HG02763 (cell line): ENCODE measurements around the gene HNF1B.
"Not testable (repeated sequence)": the region's sequence is repeated elsewhere in the genome, so short reads cannot be mapped to it uniquely, and the experiment has no call there.

Experiments
- ATAC-seq: cut with Tn5 transposase; IDR thresholded peaks from one replicate; pipeline ENCODE4 v1.9.1; 2021; ENCODE audit warnings: mild to moderate bottlenecking, moderate library complexity; ENCODE audit not compliant: unreplicated experiment

HNF1B gene

GRCh38 chr17:37708008-37708615 is 36.7 kb downstream of the HNF1B start:
- ATAC-seq = no peak

- ATAC-seq = no peak
Measured at GRCh38 chr17:37706446-37706845, 38.4 kb downstream of the HNF1B start.

GRCh38 chr17:37702598-37702997 is 42.3 kb downstream of the HNF1B start:
- no peak for ATAC-seq

- no peak for ATAC-seq
Measured at GRCh38 chr17:37701496-37701898, 43.4 kb downstream of the HNF1B start.

GRCh38 chr17:37700881-37701280 is 44.0 kb downstream of the HNF1B start:
- no peak for ATAC-seq

GRCh38 chr17:37699285-37699973 is 45.4 kb downstream of the HNF1B start:
- ATAC-seq = no peak

- no peak for ATAC-seq
Measured at GRCh38 chr17:37698911-37699255, 46.0 kb downstream of the HNF1B start.

- ATAC-seq = no peak
Measured at GRCh38 chr17:37698132-37698910, 46.5 kb downstream of the HNF1B start.

- ATAC-seq = no peak
Measured at GRCh38 chr17:37697381-37697780, 47.5 kb downstream of the HNF1B start.

- no peak for ATAC-seq
Measured at GRCh38 chr17:37696366-37696765, 48.5 kb downstream of the HNF1B start.

- no peak for ATAC-seq
Measured at GRCh38 chr17:37695726-37696125, 49.1 kb downstream of the HNF1B start.

- ATAC-seq = no peak
Measured at GRCh38 chr17:37694734-37695133, 50.1 kb downstream of the HNF1B start.

- no peak for ATAC-seq
Measured at GRCh38 chr17:37693328-37693727, 51.5 kb downstream of the HNF1B start.

- no peak for ATAC-seq
Measured at GRCh38 chr17:37691807-37692206, 53.1 kb downstream of the HNF1B start.

GRCh38 chr17:37689317-37689716 is 55.5 kb downstream of the HNF1B start:
- ATAC-seq = no peak

GRCh38 chr17:37683454-37683984 is 61.3 kb downstream of the HNF1B start:
- no peak for ATAC-seq

GRCh38 chr17:37682007-37682406 is 62.9 kb downstream of the HNF1B start:
- ATAC-seq = no peak

GRCh38 chr17:37679995-37680394 is 64.9 kb downstream of the HNF1B start:
- not testable (repeated sequence) for ATAC-seq

- ATAC-seq = no peak
Measured at GRCh38 chr17:37678036-37678435, 66.8 kb downstream of the HNF1B start.

- no peak for ATAC-seq
Measured at GRCh38 chr17:37677021-37677420, 67.8 kb downstream of the HNF1B start.

GRCh38 chr17:37676115-37676925 is 68.5 kb downstream of the HNF1B start:
- ATAC-seq = no peak
